ENCODE results near the gene ZFYVE28. TPM values are rescaled to one million over a fixed set of nuclear protein-coding genes. Genes with fewer than 3 reads are reported as not detected.

ZFYVE28 gene
- total and polyA plus RNA-seq, 10 of the 15 experiments (the other 5 are each of a cell fraction or from before 2014, with no cell fraction given), result 0.06 to 1.9 (median 0.22) TPM; not detected in 1

- CTCF ChIA-PET, result interaction anchor here (1.1 to 2.1 kb wide), 2 partner anchors 51 to 80 kb away, joined by 3 to 5 read pairs; no protein-coding TSS in a partner anchor
Measured at GRCh38 chr4:2361366-2362265, 56.8 kb downstream of the ZFYVE28 start.

GRCh38 chr4:2360396-2360730, 58.1 kb downstream of the ZFYVE28 start:
- no peak for TF ChIP-seq E2F8 (IDR thresholded peaks at IDR 0.05; ENCODE audit: low read depth, partially characterized antibody)
- ChIA-PET POLR2A (no interaction called here), CTCF (interaction anchor here (2.1 kb wide), 1 partner anchor 81 kb away, joined by 5 read pairs; no protein-coding TSS in a partner anchor), SMC1A (ENCODE audit: uncharacterized antibody, unreplicated experiment) (no interaction called here), RAD21 (ENCODE audit: unreplicated experiment) (no interaction called here)
- Histone ChIP-seq H3K4me2 (ENCODE audit: control insufficient read depth, insufficient read depth) (no peak overlapping the region), H3K4me3 (no peak overlapping the region), H3K27me3 (replicated peaks in 1 of 2; ENCODE audit: control insufficient read depth in 2 of 2, insufficient read depth in 2 of 2, low read length in 1 of 2) (no peaks in the 10 kb centered on the region), H3K27ac (ENCODE audit: control insufficient read depth, insufficient read depth) (no peak overlapping the region), H2AFZ (ENCODE audit: control insufficient read depth, low read depth, low read length) (no peak overlapping the region), H3K9ac (ENCODE audit: control insufficient read depth, insufficient read depth, low read length) (no peak overlapping the region), H3K36me3 (ENCODE audit: control insufficient read depth in 2 of 2, insufficient read depth in 2 of 2, low read length in 1 of 2) (no peaks in the 10 kb centered on the region), H4K20me1 (ENCODE audit: control insufficient read depth, insufficient read depth) (no peaks in the 10 kb centered on the region), H3K79me2 (ENCODE audit: control insufficient read depth, insufficient read depth, low read length) (no peaks in the 10 kb centered on the region), H3K9me3 (replicated peaks; ENCODE audit: control insufficient read depth, insufficient read depth, low read length) (no peaks in the 10 kb centered on the region), H3K4me1 (ENCODE audit: control insufficient read depth, insufficient read depth, low read length) (no peaks in the 10 kb centered on the region)
- ATAC-seq (no peak), DNase-seq (ENCODE audit: low read depth, low spot score) (no peak), FAIRE-seq (no peak)
- intact Hi-C loops (cut with micrococcal nuclease; ENCODE audit: unreplicated experiment), result no loop called here
- in situ Hi-C loops (cut with MboI), result no loop called here
- whole genome bisulfite sequencing (ENCODE audit: insufficient coverage, insufficient replicate concordance, low lambda C conversion rate, missing lambda C conversion rate), result 54% methylated on average over 6 of the region's 6 CpGs
- no TSS peak for BruUV-seq (replicated peaks)

More at GRCh38 chr4:2361366-2362265, 56.8 kb downstream of the ZFYVE28 start:
- intact Hi-C loops (cut with micrococcal nuclease; ENCODE audit: unreplicated experiment) (no loop called here), in situ Hi-C loops (cut with MboI) (no loop called here)
- Histone ChIP-seq H3K27me3 (replicated peaks in 1 of 2; ENCODE audit: control insufficient read depth in 2 of 2, insufficient read depth in 2 of 2, low read length in 1 of 2) (no peaks in the 10 kb centered on the region), H3K9ac (ENCODE audit: control insufficient read depth, insufficient read depth, low read length) (no peak overlapping the region), H4K20me1 (ENCODE audit: control insufficient read depth, insufficient read depth) (no peaks in the 10 kb centered on the region), H3K36me3 (ENCODE audit: control insufficient read depth in 2 of 2, insufficient read depth in 2 of 2, low read length in 1 of 2) (no peaks in the 10 kb centered on the region), H3K27ac (ENCODE audit: control insufficient read depth, insufficient read depth) (no peak overlapping the region), H3K4me1 (ENCODE audit: control insufficient read depth, insufficient read depth, low read length) (no peaks in the 10 kb centered on the region), H3K9me3 (replicated peaks; ENCODE audit: control insufficient read depth, insufficient read depth, low read length) (no peaks in the 10 kb centered on the region), H3K4me3 (no peak overlapping the region), H3K4me2 (ENCODE audit: control insufficient read depth, insufficient read depth) (no peak overlapping the region), H2AFZ (ENCODE audit: control insufficient read depth, low read depth, low read length) (no peak overlapping the region), H3K79me2 (ENCODE audit: control insufficient read depth, insufficient read depth, low read length) (no peaks in the 10 kb centered on the region)
- BruUV-seq (replicated peaks), result no TSS peak
- ATAC-seq (no peak), FAIRE-seq (no peak), DNase-seq (ENCODE audit: low read depth, low spot score) (no peak)
- WGBS (ENCODE audit: insufficient coverage, insufficient replicate concordance, low lambda C conversion rate, missing lambda C conversion rate), result 42% methylated on average over 23 of the region's 23 CpGs
- ChIA-PET POLR2A (no interaction called here), SMC1A (ENCODE audit: uncharacterized antibody, unreplicated experiment) (interaction anchor here (1.0 kb wide), 1 partner anchor 144 kb away, joined by 3 read pairs; no protein-coding TSS in a partner anchor), RAD21 (ENCODE audit: unreplicated experiment) (no interaction called here)
- TF ChIP-seq TCF7 (IDR thresholded peaks at IDR 0.05; ENCODE audit: borderline replicate concordance) (no peak), NFIC (IDR thresholded peaks at IDR 0.05; ENCODE audit: low read depth, low read length) (no peak), GABPA (IDR thresholded peaks at IDR 0.05; ENCODE audit: low read depth) (no peak), NR2C1 (IDR thresholded peaks at IDR 0.05) (no peak), CBFB (IDR thresholded peaks at IDR 0.05; ENCODE audit: low read depth) (no peak), HCFC1 (IDR thresholded peaks at IDR 0.05; ENCODE audit: low read length) (no peak), FOXM1 (IDR thresholded peaks at IDR 0.05; ENCODE audit: low read depth, low read length) (no peak), CBX3 (IDR thresholded peaks at IDR 0.05; ENCODE audit: borderline replicate concordance, low read depth) (no peak), CREB1 (IDR thresholded peaks at IDR 0.05; ENCODE audit: low read depth) (no peak), SPI1 (IDR thresholded peaks at IDR 0.05; ENCODE audit: borderline replicate concordance, insufficient read depth, low read depth, low read length) (no peak), CHD1 (IDR thresholded peaks at IDR 0.05; ENCODE audit: low read depth, low read length) (no peak), SMC3 (IDR thresholded peaks at IDR 0.05; ENCODE audit: borderline replicate concordance, low read length) (no peak)

Measured in GM12878 (cell line).